ENCODE measurements around the gene UBAC2. TPM values are rescaled to one million over a fixed set of nuclear protein-coding genes. Genes with fewer than 3 reads are reported as not detected.
A peak's percentile ranks its signal among the peaks of the same experiment; 100 is the strongest.

Gene UBAC2
- total RNA-seq, 2 experiments from 2014 or later = 26.8 to 28.5 TPM

DNA sequence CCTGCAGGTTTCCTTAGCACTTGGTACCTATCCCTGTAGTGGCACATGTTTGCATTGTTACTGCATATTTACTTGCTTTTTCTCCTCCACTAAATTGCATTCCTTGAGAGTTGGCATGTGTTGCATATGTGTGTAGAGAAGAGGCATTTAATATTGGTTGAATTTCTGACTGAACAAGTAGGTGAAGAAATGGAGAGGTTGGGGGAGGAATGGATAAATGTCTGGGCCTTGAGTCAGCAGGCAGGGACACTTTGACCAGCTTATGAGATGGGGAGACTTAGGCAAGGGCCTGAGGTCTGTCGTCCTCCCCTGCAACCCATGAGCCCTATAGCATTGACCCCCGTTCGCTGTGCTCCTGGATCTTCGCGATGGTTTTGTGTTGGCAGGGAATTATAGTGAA, 59.6 kb downstream of the UBAC2 start:
- intact Hi-C loops (cut with micrococcal nuclease; ENCODE audit: unreplicated experiment) = loop anchor here (10.0 kb wide), 1 partner anchor 415 kb away; no protein-coding TSS in a partner anchor
- Histone ChIP-seq H4K20me1 (ENCODE audit: insufficient read depth, low read length) (0 out of 2 replicates have a peak, but pooled peaks cover 4% of the 10 kb centered on the region), H3K9me2 (ENCODE audit: insufficient read depth, low read length) (no peaks in the 10 kb centered on the region), H3K36me3 (ENCODE audit: insufficient read depth, low read length) (peaks cover 21% of the 10 kb centered on the region), H3K4me2 (ENCODE audit: low read length) (peak overlapping the region; percentile 81), H3K4me3 (ENCODE audit: low read depth, low read length, poor library complexity, severe bottlenecking) (no peak overlapping the region), H3K4me1 (ENCODE audit: insufficient read depth, low read length, poor library complexity, severe bottlenecking) (peaks cover 70% of the 10 kb centered on the region), H3K27ac (ENCODE audit: low read depth, low read length, poor library complexity, severe bottlenecking) (peak overlapping the region; percentile 97), H3K79me2 (ENCODE audit: insufficient read depth, low read depth, low read length) (peaks cover 44% of the 10 kb centered on the region), H3K9me3 (ENCODE audit: low read length) (no peaks in the 10 kb centered on the region), H2AFZ (ENCODE audit: low read length) (no peak overlapping the region)
- ChIA-PET POLR2A (interaction anchor here (1.2 kb wide), 1 partner anchor 60 kb away, joined by 5 read pairs; the partner anchor contains the start of gene UBAC2), CTCF (ENCODE audit: unreplicated experiment) (interaction anchor here (1.0 kb wide), 1 partner anchor 60 kb away, joined by 3 read pairs; the partner anchor contains the start of gene UBAC2)
- DNase-seq (ENCODE audit: low spot score) = no peak
- BruUV-seq (replicated peaks) = no TSS peak
- TF ChIP-seq, protein P1, sequence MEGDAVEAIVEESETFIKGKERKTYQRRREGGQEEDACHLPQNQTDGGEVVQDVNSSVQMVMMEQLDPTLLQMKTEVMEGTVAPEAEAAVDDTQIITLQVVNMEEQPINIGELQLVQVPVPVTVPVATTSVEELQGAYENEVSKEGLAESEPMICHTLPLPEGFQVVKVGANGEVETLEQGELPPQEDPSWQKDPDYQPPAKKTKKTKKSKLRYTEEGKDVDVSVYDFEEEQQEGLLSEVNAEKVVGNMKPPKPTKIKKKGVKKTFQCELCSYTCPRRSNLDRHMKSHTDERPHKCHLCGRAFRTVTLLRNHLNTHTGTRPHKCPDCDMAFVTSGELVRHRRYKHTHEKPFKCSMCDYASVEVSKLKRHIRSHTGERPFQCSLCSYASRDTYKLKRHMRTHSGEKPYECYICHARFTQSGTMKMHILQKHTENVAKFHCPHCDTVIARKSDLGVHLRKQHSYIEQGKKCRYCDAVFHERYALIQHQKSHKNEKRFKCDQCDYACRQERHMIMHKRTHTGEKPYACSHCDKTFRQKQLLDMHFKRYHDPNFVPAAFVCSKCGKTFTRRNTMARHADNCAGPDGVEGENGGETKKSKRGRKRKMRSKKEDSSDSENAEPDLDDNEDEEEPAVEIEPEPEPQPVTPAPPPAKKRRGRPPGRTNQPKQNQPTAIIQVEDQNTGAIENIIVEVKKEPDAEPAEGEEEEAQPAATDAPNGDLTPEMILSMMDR (conservative IDR thresholded peaks at IDR 0.05; ENCODE audit: low read length) = no peak
- no peak for TF ChIP-seq EZH2phosphoT487 (IDR thresholded peaks at IDR 0.05; ENCODE audit: borderline replicate concordance, low read depth, low read length)

DNA sequence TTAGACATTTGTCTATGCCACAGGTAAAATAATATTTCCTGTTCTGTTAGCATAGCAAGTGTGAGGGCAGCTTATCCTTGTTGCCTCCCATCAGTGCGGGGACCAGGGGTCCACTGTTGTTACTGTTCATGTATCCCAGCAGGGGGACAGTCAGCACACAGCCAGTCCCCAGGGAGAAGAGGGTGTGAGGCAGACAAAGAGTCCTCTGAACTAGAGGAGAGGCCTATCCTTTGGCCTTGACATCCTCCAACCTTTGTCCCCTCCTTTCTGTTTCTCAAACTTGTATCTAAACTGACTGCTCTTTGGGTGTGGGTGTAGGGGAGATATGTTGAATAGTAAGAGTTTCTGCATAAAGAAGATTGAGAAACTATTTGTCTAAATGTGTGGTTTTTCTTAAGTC, 60.4 kb downstream of the UBAC2 start:
- POLR2A ChIA-PET = no interaction called here
- peaks cover 68% of the 10 kb centered on the region for H3K4me1 ChIP-seq (ENCODE audit: insufficient read depth, low read length, poor library complexity, severe bottlenecking)
- TF ChIP-seq, protein P1 (conservative IDR thresholded peaks at IDR 0.05; ENCODE audit: low read length) = no peak
- no peak for TF ChIP-seq EZH2phosphoT487 (IDR thresholded peaks at IDR 0.05; ENCODE audit: borderline replicate concordance, low read depth, low read length)

DNA sequence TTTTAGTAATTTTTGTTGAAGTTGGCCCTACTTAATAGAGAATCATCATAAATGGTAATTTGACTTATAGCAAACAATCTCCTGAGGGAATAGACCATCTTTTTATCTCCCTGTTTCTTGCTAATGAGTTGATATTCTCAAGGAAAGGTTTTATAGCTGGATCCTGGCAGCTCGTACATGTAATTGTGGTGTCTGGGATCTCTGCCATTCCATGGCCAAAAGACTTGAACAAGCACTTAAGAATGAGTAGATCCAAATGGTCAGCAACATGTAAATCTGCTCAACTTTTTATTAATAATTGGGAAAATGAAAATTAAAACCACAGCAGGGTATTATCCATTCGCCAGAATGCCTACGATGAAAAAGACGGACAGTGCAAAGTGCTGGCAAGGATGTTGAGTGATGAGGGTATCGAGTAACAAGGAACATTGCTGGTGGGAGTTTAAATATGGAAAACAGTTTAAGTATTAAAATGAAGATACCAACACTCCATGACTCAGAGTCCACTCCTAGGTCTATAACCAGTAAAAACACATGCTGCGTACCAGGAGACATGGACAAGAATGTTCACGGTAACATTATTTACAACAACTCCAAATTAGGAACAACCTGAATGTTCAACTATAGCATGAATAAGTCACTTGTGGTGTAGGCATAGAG, 62.6 kb downstream of the UBAC2 start:
- Histone ChIP-seq H4K20me1 (ENCODE audit: insufficient read depth, low read length) (no peaks in the 10 kb centered on the region), H3K27ac (ENCODE audit: low read depth, low read length, poor library complexity, severe bottlenecking) (peak overlapping the region; percentile 50)

More for the DNA sequence above, 60.4 kb downstream of the UBAC2 start:
- CTCF ChIA-PET (ENCODE audit: unreplicated experiment) = no interaction called here
- BruUV-seq (replicated peaks) = no TSS peak
- Histone ChIP-seq H3K4me3 (ENCODE audit: low read depth, low read length, poor library complexity, severe bottlenecking) (no peak overlapping the region), H3K36me3 (ENCODE audit: insufficient read depth, low read length) (peaks cover 13% of the 10 kb centered on the region), H3K27ac (ENCODE audit: low read depth, low read length, poor library complexity, severe bottlenecking) (no peak overlapping the region), H4K20me1 (ENCODE audit: insufficient read depth, low read length) (0 out of 2 replicates have a peak, but pooled peaks cover 1% of the 10 kb centered on the region), H3K9me2 (ENCODE audit: insufficient read depth, low read length) (no peaks in the 10 kb centered on the region), H3K4me2 (ENCODE audit: low read length) (peak overlapping the region; percentile 52), H3K9me3 (ENCODE audit: low read length) (no peaks in the 10 kb centered on the region), H2AFZ (ENCODE audit: low read length) (no peak overlapping the region), H3K79me2 (ENCODE audit: insufficient read depth, low read depth, low read length) (peaks cover 35% of the 10 kb centered on the region)
- intact Hi-C loops (cut with micrococcal nuclease; ENCODE audit: unreplicated experiment) = loop anchor here (10.0 kb wide), 1 partner anchor 416 kb away; no protein-coding TSS in a partner anchor
- DNase-seq (ENCODE audit: low spot score) = peak; percentile 41

More for the DNA sequence above, 62.6 kb downstream of the UBAC2 start:
- H3K36me3 ChIP-seq (ENCODE audit: insufficient read depth, low read length) = peaks cover 11% of the 10 kb centered on the region
- POLR2A ChIA-PET = no interaction called here
- no peak overlapping the region for H3K4me3 ChIP-seq (ENCODE audit: low read depth, low read length, poor library complexity, severe bottlenecking)
- H2AFZ ChIP-seq (ENCODE audit: low read length) = no peak overlapping the region
- H3K9me3 ChIP-seq (ENCODE audit: low read length) = no peaks in the 10 kb centered on the region
- intact Hi-C loops (cut with micrococcal nuclease; ENCODE audit: unreplicated experiment) = loop anchor here (10.0 kb wide), 1 partner anchor 418 kb away; no protein-coding TSS in a partner anchor
- no TSS peak for BruUV-seq (replicated peaks)
- H3K4me2 ChIP-seq (ENCODE audit: low read length) = peak overlapping the region; percentile 50; the same call in 1 of the 2 replicates
- DNase-seq (ENCODE audit: low spot score) = no peak
- CTCF ChIA-PET (ENCODE audit: unreplicated experiment) = interaction anchor here (3.3 kb wide), 1 partner anchor 87 kb away, joined by 18 read pairs; no protein-coding TSS in a partner anchor
- peaks cover 68% of the 10 kb centered on the region for H3K4me1 ChIP-seq (ENCODE audit: insufficient read depth, low read length, poor library complexity, severe bottlenecking)
- peaks cover 14% of the 10 kb centered on the region; the same call in 1 of the 2 replicates for H3K79me2 ChIP-seq (ENCODE audit: insufficient read depth, low read depth, low read length)
- H3K9me2 ChIP-seq (ENCODE audit: insufficient read depth, low read length) = no peaks in the 10 kb centered on the region
- TF ChIP-seq EZH2phosphoT487 (IDR thresholded peaks at IDR 0.05; ENCODE audit: borderline replicate concordance, low read depth, low read length) = no peak
- TF ChIP-seq, protein P1 (conservative IDR thresholded peaks at IDR 0.05; ENCODE audit: low read length) = no peak

All from OCI-LY7 (cell line).